ENCODE data around the gene UMODL1.

GRCh38 chr21:42137191-42137904, 66.2 kb downstream of the UMODL1 start:
- no peak for TF ChIP-seq ZNF404 (tag by site-specific recombination; IDR thresholded peaks at IDR 0.05)
- no peak for TF ChIP-seq ZNF624 (tag by site-specific recombination; IDR thresholded peaks at IDR 0.05)
- TF ChIP-seq CTCF (tag by site-specific recombination; IDR thresholded peaks at IDR 0.05), result no peak
- TF ChIP-seq SETDB1 (IDR thresholded peaks at IDR 0.05; ENCODE audit: insufficient read length, low read length), result no peak
- no peak for TF ChIP-seq ZNF580 (tag by site-specific recombination; IDR thresholded peaks at IDR 0.05)
- TF ChIP-seq SALL2 (tag by site-specific recombination; IDR thresholded peaks at IDR 0.05; ENCODE audit: borderline replicate concordance), result no peak

All from HEK293 (cell line).